ENCODE measurements around the gene ZCCHC18. TPM values are rescaled to one million over a fixed set of nuclear protein-coding genes. Genes with fewer than 3 reads are reported as not detected.

ZCCHC18 gene
- total and polyA plus RNA-seq, 3 experiments from 2014 or later, result 2.9 to 7.0 (median 3.1) TPM

Other genes with a start within 250 kb of the ZCCHC18 start
- gene TMSB15B, start 149.9 kb upstream of the ZCCHC18 start, total RNA-seq, result 1 to 10 TPM; 6.2 to 6.7 TPM
- gene TMSB15B, start 149.9 kb upstream of the ZCCHC18 start, polyA plus RNA-seq, result 4.9 TPM
- not detected for gene H2BW1, start 98.8 kb upstream of the ZCCHC18 start, total RNA-seq
- not detected for gene H2BW1, start 98.8 kb upstream of the ZCCHC18 start, polyA plus RNA-seq
- gene H2BW2, start 72.6 kb upstream of the ZCCHC18 start, total RNA-seq, result not detected
- not detected for gene H2BW2, start 72.6 kb upstream of the ZCCHC18 start, polyA plus RNA-seq
- gene TMSB15C, start 36.3 kb upstream of the ZCCHC18 start, total RNA-seq, result 1 to 10 TPM; 2.1 to 3.3 TPM
- gene TMSB15C, start 36.3 kb upstream of the ZCCHC18 start, polyA plus RNA-seq, result 0.93 TPM
- 1 to 10 TPM; 6.8 to 8.5 TPM for gene SLC25A53, start 44.5 kb downstream of the ZCCHC18 start, total RNA-seq
- gene SLC25A53, start 44.5 kb downstream of the ZCCHC18 start, polyA plus RNA-seq, result 9.5 TPM
- gene FAM199X, start 53.9 kb downstream of the ZCCHC18 start, total RNA-seq, result 10 to 100 TPM; 10.2 to 10.7 TPM
- gene FAM199X, start 53.9 kb downstream of the ZCCHC18 start, polyA plus RNA-seq, result 8.6 TPM
- not detected for gene ESX1, start 142.4 kb downstream of the ZCCHC18 start, total RNA-seq
- not detected for gene ESX1, start 142.4 kb downstream of the ZCCHC18 start, polyA plus RNA-seq

Measured in CD8-positive, alpha-beta memory T cell (primary cell).